Measurements from ENCODE around the gene HBG2.

The HBG2 gene

DNA sequence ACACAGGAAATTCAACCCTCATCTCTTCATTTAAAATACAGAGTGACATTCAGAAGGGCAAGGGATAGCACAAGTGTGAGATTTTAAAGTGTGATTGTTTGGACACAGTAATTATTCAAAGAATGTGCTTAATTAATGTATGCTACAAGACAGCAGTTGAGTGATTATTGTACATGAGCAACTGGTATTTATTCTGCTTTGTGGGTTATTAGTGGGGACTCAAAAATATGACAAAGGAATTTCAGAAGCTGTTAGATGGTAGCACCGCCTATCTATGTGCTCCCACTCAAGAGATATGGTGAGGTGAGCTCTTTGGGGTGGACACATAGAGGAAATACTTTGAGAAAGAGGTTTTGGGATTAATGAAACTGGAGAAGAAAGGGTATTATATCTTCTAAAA lies 14.5 kb downstream of the HBG2 start:
- H3K4me1 ChIP-seq (ENCODE audit: insufficient read depth, low read length): no peaks in the 10 kb centered on the region
- no peaks in the 10 kb centered on the region for H3K36me3 ChIP-seq (ENCODE audit: insufficient read depth, low read length)
- H2AFZ ChIP-seq (ENCODE audit: low read depth, low read length): no peak overlapping the region
- no peak overlapping the region for H3K4me3 ChIP-seq (ENCODE audit: low read length)
- no peaks in the 10 kb centered on the region for H3K27me3 ChIP-seq (ENCODE audit: insufficient read depth, low read length)
- H3K9me3 ChIP-seq (ENCODE audit: low read length): no peaks in the 10 kb centered on the region

DNA sequence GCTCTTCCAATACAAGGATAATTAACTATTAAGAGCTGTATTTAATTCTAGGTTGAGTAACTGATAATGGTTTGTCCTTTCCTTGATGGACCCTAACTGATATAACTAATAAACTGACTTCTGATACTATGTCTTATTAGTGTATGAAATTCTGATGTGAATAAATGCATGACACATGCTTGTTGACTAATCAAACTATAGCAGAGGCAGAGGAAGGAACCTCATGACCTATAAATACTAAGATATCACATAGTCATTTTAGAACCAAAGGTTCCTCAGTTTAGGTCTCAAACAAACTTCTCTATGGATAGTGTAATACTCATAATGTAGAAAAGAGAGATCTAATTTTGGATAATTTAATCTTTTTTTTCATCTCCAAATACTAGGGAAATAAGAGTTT lies 15.5 kb downstream of the HBG2 start:
- Histone ChIP-seq H3K4me3 (ENCODE audit: low read length) (no peak overlapping the region), H3K9me3 (ENCODE audit: low read length) (no peaks in the 10 kb centered on the region), H2AFZ (ENCODE audit: low read depth, low read length) (no peak overlapping the region), H3K27me3 (ENCODE audit: insufficient read depth, low read length) (no peaks in the 10 kb centered on the region), H3K4me1 (ENCODE audit: insufficient read depth, low read length) (no peaks in the 10 kb centered on the region), H3K36me3 (ENCODE audit: insufficient read depth, low read length) (no peaks in the 10 kb centered on the region)

DNA sequence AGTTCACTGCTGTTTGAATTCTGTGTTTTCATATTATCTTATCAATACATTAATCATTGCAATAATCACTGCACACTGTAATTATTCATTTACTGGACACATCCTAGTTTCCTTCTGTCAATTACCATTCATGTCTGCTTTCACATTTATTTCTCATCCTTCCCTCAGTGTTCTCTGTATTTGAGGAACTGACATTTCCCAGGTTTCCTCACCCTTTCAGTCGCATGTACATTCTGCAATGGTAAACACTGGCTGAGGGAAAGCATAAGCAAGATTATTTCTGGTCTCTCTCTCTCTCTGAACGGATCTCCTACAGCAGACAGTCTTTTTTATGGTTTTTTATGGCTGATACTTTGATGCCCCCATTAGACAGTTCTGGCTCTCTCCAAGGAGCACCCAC lies 16.1 kb downstream of the HBG2 start:
- H3K9me3 ChIP-seq (ENCODE audit: low read length): no peaks in the 10 kb centered on the region
- H3K4me3 ChIP-seq (ENCODE audit: low read length): no peak overlapping the region
- no peak overlapping the region for H2AFZ ChIP-seq (ENCODE audit: low read depth, low read length)

DNA sequence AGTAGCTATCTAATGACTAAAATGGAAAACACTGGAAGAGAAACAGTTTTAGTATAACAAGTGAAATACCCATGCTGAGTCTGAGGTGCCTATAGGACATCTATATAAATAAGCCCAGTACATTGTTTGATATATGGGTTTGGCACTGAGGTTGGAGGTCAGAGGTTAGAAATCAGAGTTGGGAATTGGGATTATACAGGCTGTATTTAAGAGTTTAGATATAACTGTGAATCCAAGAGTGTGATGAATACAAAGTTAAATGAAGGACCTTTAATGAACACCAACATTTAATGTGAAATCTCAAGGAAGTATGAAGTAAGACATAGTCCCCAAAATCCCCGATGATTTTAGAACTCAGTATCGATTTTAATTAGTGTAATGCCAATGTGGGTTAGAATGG lies 17.2 kb downstream of the HBG2 start:
- Histone ChIP-seq H3K4me3 (ENCODE audit: low read length) (no peak overlapping the region), H3K4me1 (ENCODE audit: insufficient read depth, low read length) (no peaks in the 10 kb centered on the region), H2AFZ (ENCODE audit: low read depth, low read length) (no peak overlapping the region), H3K27me3 (ENCODE audit: insufficient read depth, low read length) (no peaks in the 10 kb centered on the region), H3K36me3 (ENCODE audit: insufficient read depth, low read length) (no peaks in the 10 kb centered on the region), H3K9me3 (ENCODE audit: low read length) (no peaks in the 10 kb centered on the region)

More for the DNA sequence above, 16.1 kb downstream of the HBG2 start:
- no peaks in the 10 kb centered on the region for H3K4me1 ChIP-seq (ENCODE audit: insufficient read depth, low read length)
- H3K36me3 ChIP-seq (ENCODE audit: insufficient read depth, low read length): no peaks in the 10 kb centered on the region
- H3K27me3 ChIP-seq (ENCODE audit: insufficient read depth, low read length): no peaks in the 10 kb centered on the region

DNA sequence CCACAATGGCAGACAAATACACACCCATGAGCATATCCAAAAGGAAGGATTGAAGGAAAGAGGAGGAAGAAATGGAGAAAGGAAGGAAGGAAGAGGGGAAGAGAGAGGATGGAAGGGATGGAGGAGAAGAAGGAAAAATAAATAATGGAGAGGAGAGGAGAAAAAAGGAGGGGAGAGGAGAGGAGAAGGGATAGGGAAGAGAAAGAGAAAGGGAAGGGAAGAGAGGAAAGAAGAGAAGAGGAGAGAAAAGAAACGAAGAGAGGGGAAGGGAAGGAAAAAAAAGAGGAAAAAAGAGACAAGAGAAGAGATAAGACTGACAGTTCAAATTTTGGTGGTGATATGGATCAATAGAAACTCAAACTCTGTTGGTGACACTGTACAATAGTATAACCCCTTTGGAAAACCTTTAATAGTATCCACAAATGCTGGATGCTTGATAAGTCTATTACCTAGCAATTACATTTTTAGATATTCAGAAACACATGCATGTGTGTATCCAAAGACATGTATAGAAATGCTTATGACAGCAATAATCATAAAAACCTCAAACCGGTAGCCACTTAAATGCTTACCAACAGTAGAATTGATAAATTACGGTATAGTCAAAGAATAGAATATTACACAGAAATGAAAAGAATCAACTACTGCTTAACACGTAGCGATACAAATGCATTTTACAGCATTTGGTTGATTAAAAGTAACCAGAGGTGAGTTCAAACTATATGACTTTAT lies 19.1 kb downstream of the HBG2 start:
- Histone ChIP-seq H3K36me3 (ENCODE audit: insufficient read depth, low read length) (no peaks in the 10 kb centered on the region), H3K27me3 (ENCODE audit: insufficient read depth, low read length) (no peaks in the 10 kb centered on the region), H3K4me1 (ENCODE audit: insufficient read depth, low read length) (no peaks in the 10 kb centered on the region), H3K4me3 (ENCODE audit: low read length) (no peak overlapping the region), H3K9me3 (ENCODE audit: low read length) (no peaks in the 10 kb centered on the region), H2AFZ (ENCODE audit: low read depth, low read length) (no peak overlapping the region)

DNA sequence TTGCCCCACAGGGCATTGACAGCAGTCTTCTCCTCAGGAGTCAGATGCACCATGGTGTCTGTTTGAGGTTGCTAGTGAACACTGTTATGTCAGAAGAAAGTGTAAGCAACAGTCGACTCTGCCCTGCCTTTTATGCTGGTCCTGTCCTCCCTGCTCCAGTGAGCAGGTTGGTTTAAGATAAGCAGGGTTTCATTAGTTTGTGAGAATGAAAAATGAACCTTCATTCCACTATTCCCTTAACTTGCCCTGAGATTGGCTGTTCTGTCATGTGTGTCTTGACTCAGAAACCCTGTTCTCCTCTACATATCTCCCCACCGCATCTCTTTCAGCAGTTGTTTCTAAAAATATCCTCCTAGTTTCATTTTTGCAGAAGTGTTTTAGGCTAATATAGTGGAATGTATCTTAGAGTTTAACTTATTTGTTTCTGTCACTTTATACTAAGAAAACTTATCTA lies 20.2 kb downstream of the HBG2 start, which contains the start of gene HBD:
TSS of gene HBD (minus strand) at position 103 of the 454 bp plus-strand sequence. CDS start at position 53, 50 bp downstream.
- Histone ChIP-seq H3K27me3 (ENCODE audit: insufficient read depth, low read length) (no peaks in the 10 kb centered on the region), H3K9me3 (ENCODE audit: low read length) (no peaks in the 10 kb centered on the region), H3K4me1 (ENCODE audit: insufficient read depth, low read length) (no peaks in the 10 kb centered on the region), H3K36me3 (ENCODE audit: insufficient read depth, low read length) (no peaks in the 10 kb centered on the region), H2AFZ (ENCODE audit: low read depth, low read length) (no peak within 1 kb of the TSS), H3K4me3 (ENCODE audit: low read length) (no peak within 1 kb of the TSS)

DNA sequence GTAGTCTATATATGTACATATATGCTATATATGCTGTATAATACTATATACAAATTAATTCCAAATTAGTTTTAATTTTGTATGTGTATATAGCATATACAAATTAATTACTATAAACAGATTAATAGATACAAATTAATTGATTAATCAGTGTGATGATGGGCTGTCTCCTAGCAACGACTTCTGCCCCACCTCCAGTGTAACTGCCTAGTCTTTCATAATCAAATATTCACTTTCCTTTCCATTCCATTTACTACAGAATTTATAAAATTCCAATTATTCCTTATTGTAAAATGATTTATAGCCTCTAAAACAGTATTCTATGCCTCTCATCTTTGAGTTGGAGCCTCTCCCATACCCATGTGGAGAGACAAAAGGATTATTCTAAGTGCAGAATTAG lies 21.3 kb downstream of the HBG2 start:
- Histone ChIP-seq H3K36me3 (ENCODE audit: insufficient read depth, low read length) (no peaks in the 10 kb centered on the region), H2AFZ (ENCODE audit: low read depth, low read length) (no peak overlapping the region), H3K27me3 (ENCODE audit: insufficient read depth, low read length) (no peaks in the 10 kb centered on the region), H3K4me3 (ENCODE audit: low read length) (no peak overlapping the region), H3K9me3 (ENCODE audit: low read length) (no peaks in the 10 kb centered on the region), H3K4me1 (ENCODE audit: insufficient read depth, low read length) (no peaks in the 10 kb centered on the region)

DNA sequence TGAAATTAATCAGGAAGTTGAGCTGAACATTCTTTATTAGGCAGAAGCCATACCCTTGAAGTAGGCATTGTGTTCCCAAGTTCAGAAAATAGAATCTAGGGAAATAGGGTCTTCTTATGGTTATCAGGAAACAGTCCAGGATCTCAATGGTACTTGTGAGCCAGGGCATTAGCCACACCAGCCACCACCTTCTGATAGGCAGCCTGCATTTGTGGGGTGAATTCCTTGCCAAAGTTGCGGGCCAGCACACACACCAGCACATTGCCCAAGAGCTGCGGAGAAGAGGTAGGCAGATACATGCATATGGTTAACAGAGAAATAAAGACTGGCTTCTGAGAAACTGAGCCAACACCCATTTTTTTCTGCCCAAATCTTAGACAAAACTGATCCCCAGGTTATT lies 21.8 kb downstream of the HBG2 start:
- no peak overlapping the region for H3K4me3 ChIP-seq (ENCODE audit: low read length)
- H3K4me1 ChIP-seq (ENCODE audit: insufficient read depth, low read length): no peaks in the 10 kb centered on the region

DNA sequence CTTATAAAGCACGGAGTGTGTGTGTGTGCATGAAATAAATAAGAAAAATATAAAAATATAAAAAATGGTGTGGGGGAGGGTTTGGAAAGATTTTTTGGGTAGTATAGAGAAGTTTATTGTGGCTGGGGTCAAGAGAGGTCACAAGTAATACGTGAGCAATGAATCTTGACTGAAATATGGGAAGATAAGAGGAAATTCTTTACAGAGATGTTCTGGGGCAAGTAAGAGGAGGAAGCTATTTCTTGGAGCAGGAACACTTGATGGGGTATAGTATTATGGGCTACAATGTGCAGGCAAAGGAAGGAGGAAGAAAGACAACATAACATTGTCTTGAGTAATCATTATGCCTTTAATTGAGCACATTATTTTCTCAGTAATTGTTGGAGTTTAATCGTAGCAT lies 22.4 kb downstream of the HBG2 start:
- H3K4me1 ChIP-seq (ENCODE audit: insufficient read depth, low read length): no peaks in the 10 kb centered on the region
- H2AFZ ChIP-seq (ENCODE audit: low read depth, low read length): no peak overlapping the region
- H3K9me3 ChIP-seq (ENCODE audit: low read length): no peaks in the 10 kb centered on the region
- no peak overlapping the region for H3K4me3 ChIP-seq (ENCODE audit: low read length)
- H3K36me3 ChIP-seq (ENCODE audit: insufficient read depth, low read length): no peaks in the 10 kb centered on the region
- no peaks in the 10 kb centered on the region for H3K27me3 ChIP-seq (ENCODE audit: insufficient read depth, low read length)

More for the DNA sequence above, 21.8 kb downstream of the HBG2 start:
- H2AFZ ChIP-seq (ENCODE audit: low read depth, low read length): no peak overlapping the region
- no peaks in the 10 kb centered on the region for H3K9me3 ChIP-seq (ENCODE audit: low read length)
- no peaks in the 10 kb centered on the region for H3K27me3 ChIP-seq (ENCODE audit: insufficient read depth, low read length)
- no peaks in the 10 kb centered on the region for H3K36me3 ChIP-seq (ENCODE audit: insufficient read depth, low read length)

DNA sequence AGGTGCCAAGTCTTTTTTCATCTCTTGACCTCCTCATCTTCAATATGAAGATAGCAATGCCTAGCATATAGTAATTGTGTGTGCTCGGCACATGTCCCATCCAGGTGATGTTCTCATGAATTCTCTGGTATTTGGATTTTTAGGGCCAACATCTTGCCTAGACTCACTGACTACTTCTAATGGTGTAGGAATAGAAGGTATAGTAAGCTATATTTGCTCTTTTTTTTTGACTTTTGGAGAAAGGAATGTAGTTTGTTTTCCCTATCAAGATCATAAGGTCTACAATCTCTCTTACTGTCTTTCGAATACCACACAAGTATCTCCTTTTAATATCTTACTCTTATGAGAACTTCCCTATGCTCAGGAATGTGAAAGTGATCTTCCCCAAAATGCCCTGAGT lies 23.5 kb downstream of the HBG2 start:
- Histone ChIP-seq H3K4me1 (ENCODE audit: insufficient read depth, low read length) (no peaks in the 10 kb centered on the region), H2AFZ (ENCODE audit: low read depth, low read length) (no peak overlapping the region), H3K9me3 (ENCODE audit: low read length) (no peaks in the 10 kb centered on the region), H3K27me3 (ENCODE audit: insufficient read depth, low read length) (no peaks in the 10 kb centered on the region), H3K36me3 (ENCODE audit: insufficient read depth, low read length) (no peaks in the 10 kb centered on the region), H3K4me3 (ENCODE audit: low read length) (no peak overlapping the region)

DNA sequence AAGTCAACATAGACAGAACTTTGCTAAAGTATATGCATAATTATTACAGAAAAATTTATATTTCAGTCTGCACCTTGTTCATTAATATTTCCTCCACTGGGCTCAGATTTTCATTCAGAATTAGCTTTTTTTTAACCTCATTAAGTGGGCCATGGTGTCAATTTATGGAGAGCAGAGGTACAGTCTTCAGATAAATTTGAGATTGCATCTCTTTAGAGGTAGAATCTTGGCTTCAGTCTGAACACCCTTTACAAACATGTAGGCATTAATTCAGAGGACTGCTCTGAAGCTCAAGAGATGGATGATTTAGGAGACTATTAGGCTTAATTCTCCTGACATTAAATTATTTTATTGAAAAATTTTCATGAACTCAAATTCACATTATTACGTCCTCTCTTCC lies 24.3 kb downstream of the HBG2 start:
- Histone ChIP-seq H3K36me3 (ENCODE audit: insufficient read depth, low read length) (no peaks in the 10 kb centered on the region), H3K27me3 (ENCODE audit: insufficient read depth, low read length) (no peaks in the 10 kb centered on the region), H3K9me3 (ENCODE audit: low read length) (no peaks in the 10 kb centered on the region), H3K4me3 (ENCODE audit: low read length) (no peak overlapping the region), H3K4me1 (ENCODE audit: insufficient read depth, low read length) (no peaks in the 10 kb centered on the region), H2AFZ (ENCODE audit: low read depth, low read length) (no peak overlapping the region)

DNA sequence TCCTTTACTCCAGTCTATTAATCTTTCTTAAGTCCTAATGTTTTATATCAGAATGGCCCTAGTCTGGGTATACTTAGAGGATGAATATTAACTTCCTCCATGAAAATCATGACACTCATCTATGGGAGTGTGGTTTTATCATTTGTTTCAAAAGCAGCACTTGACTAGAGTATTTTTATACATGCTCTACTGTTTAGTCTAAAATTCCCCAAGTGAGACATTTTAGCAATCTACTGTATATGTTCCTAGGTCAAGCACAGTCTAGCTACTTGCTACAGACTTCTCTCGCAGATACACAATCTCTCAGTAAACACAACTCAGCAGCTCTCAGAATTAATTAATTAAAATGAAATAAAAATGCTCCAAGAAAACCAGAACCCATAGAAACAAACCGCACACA lies 24.8 kb downstream of the HBG2 start:
- Histone ChIP-seq H3K4me1 (ENCODE audit: insufficient read depth, low read length) (no peaks in the 10 kb centered on the region), H3K27me3 (ENCODE audit: insufficient read depth, low read length) (no peaks in the 10 kb centered on the region), H2AFZ (ENCODE audit: low read depth, low read length) (no peak overlapping the region), H3K4me3 (ENCODE audit: low read length) (no peak overlapping the region), H3K9me3 (ENCODE audit: low read length) (no peaks in the 10 kb centered on the region), H3K36me3 (ENCODE audit: insufficient read depth, low read length) (no peaks in the 10 kb centered on the region)

DNA sequence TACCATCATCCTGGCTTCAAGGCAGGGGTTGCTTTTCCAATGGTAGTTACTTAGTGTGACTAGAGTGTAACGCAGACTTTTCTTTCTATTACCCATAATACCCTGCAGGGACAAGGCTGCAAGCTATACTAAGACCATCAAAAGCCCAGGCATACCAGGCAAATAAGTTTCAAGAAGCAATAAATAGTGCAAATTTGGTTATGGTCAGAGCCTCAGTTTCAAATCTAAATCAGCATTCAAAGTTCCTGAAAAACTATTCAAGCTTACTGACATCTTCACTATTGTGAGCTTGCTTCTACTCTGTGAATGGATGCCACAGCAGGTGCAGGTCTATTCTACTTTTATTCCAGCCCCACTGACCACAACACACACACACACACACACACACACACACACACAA lies 25.2 kb downstream of the HBG2 start:
- H3K27me3 ChIP-seq (ENCODE audit: insufficient read depth, low read length): no peaks in the 10 kb centered on the region
- no peaks in the 10 kb centered on the region for H3K9me3 ChIP-seq (ENCODE audit: low read length)
- H3K4me1 ChIP-seq (ENCODE audit: insufficient read depth, low read length): no peaks in the 10 kb centered on the region
- H3K4me3 ChIP-seq (ENCODE audit: low read length): no peak overlapping the region
- H2AFZ ChIP-seq (ENCODE audit: low read depth, low read length): no peak overlapping the region
- no peaks in the 10 kb centered on the region for H3K36me3 ChIP-seq (ENCODE audit: insufficient read depth, low read length)

DNA sequence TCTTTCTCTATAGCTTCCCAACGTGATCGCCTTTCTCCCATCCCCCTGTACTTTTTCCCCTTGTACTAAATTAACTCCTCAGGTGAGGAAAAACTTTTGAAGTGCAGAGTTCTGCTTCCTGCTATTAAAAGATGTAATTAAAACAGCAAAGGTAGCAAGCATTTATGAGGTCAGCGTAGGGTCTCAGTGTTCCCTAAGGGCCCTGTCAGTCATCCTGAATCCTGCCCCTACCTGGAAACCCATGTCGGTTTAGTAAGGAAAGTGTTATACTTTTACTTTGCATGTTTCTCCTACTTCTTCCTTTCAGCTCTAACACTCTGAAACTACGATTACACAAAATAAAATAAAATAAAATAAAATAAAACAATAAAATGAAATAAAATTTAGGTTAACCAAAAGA lies 26.5 kb downstream of the HBG2 start:
- no peaks in the 10 kb centered on the region for H3K4me1 ChIP-seq (ENCODE audit: insufficient read depth, low read length)
- H3K9me3 ChIP-seq (ENCODE audit: low read length): no peaks in the 10 kb centered on the region
- no peaks in the 10 kb centered on the region for H3K27me3 ChIP-seq (ENCODE audit: insufficient read depth, low read length)
- no peak overlapping the region for H2AFZ ChIP-seq (ENCODE audit: low read depth, low read length)
- H3K4me3 ChIP-seq (ENCODE audit: low read length): no peak overlapping the region
- H3K36me3 ChIP-seq (ENCODE audit: insufficient read depth, low read length): no peaks in the 10 kb centered on the region
